ENCODE measurements around the gene PCDH15. TPM values are rescaled to one million over a fixed set of nuclear protein-coding genes. Genes with fewer than 3 reads are reported as not detected.

PCDH15 gene
- total RNA-seq, 1 donor from 2014 or later: not detected

DNA sequence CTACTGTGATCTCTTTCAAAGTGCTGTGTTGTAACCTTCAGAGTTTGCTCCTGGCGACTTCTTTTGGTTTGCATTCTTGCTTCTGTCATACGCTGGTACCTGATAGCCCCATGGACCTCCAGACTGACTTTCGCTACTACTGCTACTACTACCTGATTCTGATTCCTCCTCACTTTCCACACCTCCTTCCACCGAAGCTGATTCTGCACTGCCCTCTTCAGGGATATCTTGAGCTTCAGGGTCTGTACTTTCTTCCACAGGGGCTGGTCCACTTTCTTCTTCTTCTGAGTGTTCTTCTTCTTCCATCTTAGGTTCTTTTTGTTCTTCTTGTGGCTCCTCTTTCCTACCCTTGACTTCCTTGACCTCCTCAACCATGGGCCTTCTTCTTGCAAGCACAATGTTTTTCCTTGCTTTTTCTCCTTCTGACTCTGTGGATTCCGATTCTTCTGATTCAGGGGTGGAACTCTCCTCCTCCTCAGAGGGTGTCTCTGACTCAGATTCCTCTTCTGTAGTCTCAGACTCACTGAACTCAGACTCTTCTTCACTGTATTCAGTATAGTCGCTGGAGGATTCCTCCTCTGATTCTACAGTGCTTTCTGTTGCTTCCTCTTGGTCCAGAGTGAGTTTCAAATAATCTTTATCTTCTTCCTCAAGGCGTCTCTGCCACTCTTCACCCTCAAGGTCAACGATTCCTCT is 992.2 kb downstream of the PCDH15 start:
- no peak for FAIRE-seq
- H3K4me3 ChIP-seq (ENCODE audit: insufficient read depth, low read depth, low read length): no peak overlapping the region
- no peak for DNase-seq (ENCODE audit: low read depth)

DNA sequence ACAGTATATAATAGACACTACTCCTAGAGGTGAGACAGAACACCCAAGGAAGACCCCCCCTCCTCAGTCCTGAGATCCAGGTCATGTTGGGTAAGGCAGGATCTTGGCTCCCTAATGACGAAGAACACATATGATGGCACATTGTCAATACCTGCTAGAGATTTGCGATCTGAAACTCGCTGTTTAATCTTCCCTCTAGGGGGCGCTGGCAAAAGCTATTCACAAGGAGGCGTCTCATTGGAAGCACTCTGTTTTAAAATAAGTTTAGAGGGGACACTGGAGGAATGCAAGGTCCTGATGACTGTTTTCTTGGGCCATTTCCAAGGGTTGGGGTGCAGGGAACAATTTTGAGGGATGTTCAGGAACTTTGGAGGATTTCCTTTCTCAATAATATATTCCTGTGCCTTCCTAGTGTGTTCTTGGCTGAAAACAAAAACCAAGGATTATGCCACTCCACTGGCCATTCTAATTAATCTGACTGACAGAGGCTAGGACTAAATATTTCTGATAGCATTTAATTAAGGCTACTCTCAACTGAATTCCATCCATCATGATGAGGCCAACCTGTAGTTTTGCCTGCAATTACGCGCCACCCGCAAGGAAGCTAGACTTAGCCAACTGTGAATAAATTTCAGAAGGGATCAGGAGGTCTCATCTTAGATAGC is 1014.7 kb downstream of the PCDH15 start:
- Mint-ChIP-seq H3K27me3 (ENCODE audit: low read depth, unreplicated experiment) (no peaks in the 10 kb centered on the region), H3K36me3 (ENCODE audit: low read depth, unreplicated experiment) (no peaks in the 10 kb centered on the region), H3K4me3 (ENCODE audit: unreplicated experiment) (no peak overlapping the region), H3K9me3 (ENCODE audit: unreplicated experiment) (no peaks in the 10 kb centered on the region), H3K27ac (ENCODE audit: unreplicated experiment) (no peak overlapping the region), H3K4me1 (ENCODE audit: low read depth, unreplicated experiment) (no peaks in the 10 kb centered on the region)
- Histone ChIP-seq H3K4me2 (ENCODE audit: low read length) (no peak overlapping the region), H4K20me1 (ENCODE audit: insufficient read depth, low read length) (no peaks in the 10 kb centered on the region), H3K4me3 (ENCODE audit: insufficient read depth, low read depth, low read length) (no peak overlapping the region), H3K9me3 (ENCODE audit: insufficient read depth, low read depth, low read length) (no peaks in the 10 kb centered on the region), H3K27ac (ENCODE audit: low read depth, low read length) (no peak overlapping the region), H3K4me1 (ENCODE audit: insufficient read depth, low read length) (no peaks in the 10 kb centered on the region), H3K9ac (ENCODE audit: low read length) (no peak overlapping the region), H3K79me2 (ENCODE audit: insufficient read depth, low read length) (no peaks in the 10 kb centered on the region), H3K27me3 (ENCODE audit: insufficient read depth, low read length) (no peaks in the 10 kb centered on the region), H2AFZ (ENCODE audit: low read depth, low read length) (no peak overlapping the region), H3K36me3 (ENCODE audit: insufficient read depth, low read length) (no peaks in the 10 kb centered on the region)
- TF ChIP-seq, protein P1, sequence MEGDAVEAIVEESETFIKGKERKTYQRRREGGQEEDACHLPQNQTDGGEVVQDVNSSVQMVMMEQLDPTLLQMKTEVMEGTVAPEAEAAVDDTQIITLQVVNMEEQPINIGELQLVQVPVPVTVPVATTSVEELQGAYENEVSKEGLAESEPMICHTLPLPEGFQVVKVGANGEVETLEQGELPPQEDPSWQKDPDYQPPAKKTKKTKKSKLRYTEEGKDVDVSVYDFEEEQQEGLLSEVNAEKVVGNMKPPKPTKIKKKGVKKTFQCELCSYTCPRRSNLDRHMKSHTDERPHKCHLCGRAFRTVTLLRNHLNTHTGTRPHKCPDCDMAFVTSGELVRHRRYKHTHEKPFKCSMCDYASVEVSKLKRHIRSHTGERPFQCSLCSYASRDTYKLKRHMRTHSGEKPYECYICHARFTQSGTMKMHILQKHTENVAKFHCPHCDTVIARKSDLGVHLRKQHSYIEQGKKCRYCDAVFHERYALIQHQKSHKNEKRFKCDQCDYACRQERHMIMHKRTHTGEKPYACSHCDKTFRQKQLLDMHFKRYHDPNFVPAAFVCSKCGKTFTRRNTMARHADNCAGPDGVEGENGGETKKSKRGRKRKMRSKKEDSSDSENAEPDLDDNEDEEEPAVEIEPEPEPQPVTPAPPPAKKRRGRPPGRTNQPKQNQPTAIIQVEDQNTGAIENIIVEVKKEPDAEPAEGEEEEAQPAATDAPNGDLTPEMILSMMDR (IDR thresholded peaks at IDR 0.05; ENCODE audit: insufficient read depth, low read depth, low read length): no peak
- TF ChIP-seq EZH2 (IDR thresholded peaks at IDR 0.05; ENCODE audit: insufficient read depth, low read length): no peak
- DNase-seq (ENCODE audit: low read depth): no peak
- no peak for FAIRE-seq

More for the DNA sequence above, 992.2 kb downstream of the PCDH15 start:
- H3K36me3 ChIP-seq (ENCODE audit: insufficient read depth, low read length): no peaks in the 10 kb centered on the region
- no peak overlapping the region for H3K27ac Mint-ChIP-seq (ENCODE audit: unreplicated experiment)
- no peaks in the 10 kb centered on the region for H3K27me3 ChIP-seq (ENCODE audit: insufficient read depth, low read length)
- H3K9ac ChIP-seq (ENCODE audit: low read length): no peak overlapping the region
- H3K9me3 Mint-ChIP-seq (ENCODE audit: unreplicated experiment): no peaks in the 10 kb centered on the region
- no peaks in the 10 kb centered on the region for H3K4me1 Mint-ChIP-seq (ENCODE audit: low read depth, unreplicated experiment)
- no peaks in the 10 kb centered on the region for H3K79me2 ChIP-seq (ENCODE audit: insufficient read depth, low read length)
- no peak overlapping the region for H3K4me2 ChIP-seq (ENCODE audit: low read length)
- no peaks in the 10 kb centered on the region for H3K36me3 Mint-ChIP-seq (ENCODE audit: low read depth, unreplicated experiment)
- H3K27me3 Mint-ChIP-seq (ENCODE audit: low read depth, unreplicated experiment): no peaks in the 10 kb centered on the region
- H3K27ac ChIP-seq (ENCODE audit: low read depth, low read length): no peak overlapping the region
- no peak overlapping the region for H3K4me3 Mint-ChIP-seq (ENCODE audit: unreplicated experiment)
- no peaks in the 10 kb centered on the region for H3K4me1 ChIP-seq (ENCODE audit: insufficient read depth, low read length)
- H2AFZ ChIP-seq (ENCODE audit: low read depth, low read length): no peak overlapping the region
- H4K20me1 ChIP-seq (ENCODE audit: insufficient read depth, low read length): no peaks in the 10 kb centered on the region
- TF ChIP-seq EZH2 (IDR thresholded peaks at IDR 0.05; ENCODE audit: insufficient read depth, low read length): no peak
- TF ChIP-seq, protein P1 (IDR thresholded peaks at IDR 0.05; ENCODE audit: insufficient read depth, low read depth, low read length): no peak
- H3K9me3 ChIP-seq (ENCODE audit: insufficient read depth, low read depth, low read length): no peaks in the 10 kb centered on the region

DNA sequence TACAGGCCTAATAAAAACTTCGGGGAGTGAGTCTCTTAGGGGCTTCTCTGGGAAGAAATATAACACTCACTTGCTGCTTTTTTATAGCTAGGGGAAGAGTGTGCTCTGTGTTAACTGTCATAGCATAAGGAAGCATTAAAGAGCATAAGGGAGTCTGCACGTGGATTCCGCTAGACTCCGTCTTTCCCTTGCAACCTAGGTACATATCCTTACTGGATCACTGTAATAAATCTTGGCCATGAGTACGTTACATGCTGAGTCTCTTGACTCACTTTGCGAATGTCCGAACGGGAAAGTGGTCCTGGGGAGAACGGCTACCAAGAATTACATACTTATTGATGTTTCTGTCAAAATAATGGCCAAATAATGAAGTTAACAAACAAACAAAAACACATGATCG is 1029.3 kb downstream of the PCDH15 start:
- Mint-ChIP-seq H3K4me1 (ENCODE audit: low read depth, unreplicated experiment) (no peaks in the 10 kb centered on the region), H3K36me3 (ENCODE audit: low read depth, unreplicated experiment) (no peaks in the 10 kb centered on the region), H3K9me3 (ENCODE audit: unreplicated experiment) (no peaks in the 10 kb centered on the region), H3K27ac (ENCODE audit: unreplicated experiment) (no peak overlapping the region), H3K4me3 (ENCODE audit: unreplicated experiment) (no peak overlapping the region), H3K27me3 (ENCODE audit: low read depth, unreplicated experiment) (no peaks in the 10 kb centered on the region)
- no peak for TF ChIP-seq EZH2 (IDR thresholded peaks at IDR 0.05; ENCODE audit: insufficient read depth, low read length)
- TF ChIP-seq, protein P1 (IDR thresholded peaks at IDR 0.05; ENCODE audit: insufficient read depth, low read depth, low read length): no peak
- no peak overlapping the region for H2AFZ ChIP-seq (ENCODE audit: low read depth, low read length)
- no peaks in the 10 kb centered on the region for H3K27me3 ChIP-seq (ENCODE audit: insufficient read depth, low read length)
- DNase-seq (ENCODE audit: low read depth) (no peak), FAIRE-seq (no peak)
- no peak overlapping the region for H3K4me2 ChIP-seq (ENCODE audit: low read length)
- H3K4me3 ChIP-seq (ENCODE audit: insufficient read depth, low read depth, low read length): no peak overlapping the region
- no peaks in the 10 kb centered on the region for H3K9me3 ChIP-seq (ENCODE audit: insufficient read depth, low read depth, low read length)
- H3K27ac ChIP-seq (ENCODE audit: low read depth, low read length): no peak overlapping the region
- H3K4me1 ChIP-seq (ENCODE audit: insufficient read depth, low read length): no peaks in the 10 kb centered on the region
- H3K36me3 ChIP-seq (ENCODE audit: insufficient read depth, low read length): no peaks in the 10 kb centered on the region
- no peaks in the 10 kb centered on the region for H3K79me2 ChIP-seq (ENCODE audit: insufficient read depth, low read length)
- no peak overlapping the region for H3K9ac ChIP-seq (ENCODE audit: low read length)
- no peaks in the 10 kb centered on the region for H4K20me1 ChIP-seq (ENCODE audit: insufficient read depth, low read length)
